Fibroblast of pulmonary artery (primary cell): Measurements from ENCODE around the gene CHTF18.

Experiments
- DNase-seq: peaks from one replicate; pipeline ENCODE4 v3.0.0-alpha.2; 2010; ENCODE audit warnings: low read depth
- H3K4me3 ChIP-seq: replicated peaks from 2 replicates; pipeline ENCODE4 v1.5.1; 2011; ENCODE audit warnings: low read depth, mild to moderate bottlenecking, control low read depth, low read length, moderate library complexity
- TF ChIP-seq, protein P1 (sequence below): IDR thresholded peaks from 2 replicates; pipeline ENCODE4 v1.5.1; 2011; ENCODE audit warnings: mild to moderate bottlenecking, control low read depth, low read length, inconsistent platforms; ENCODE audit errors: missing control alignments

CHTF18 gene

DNA sequence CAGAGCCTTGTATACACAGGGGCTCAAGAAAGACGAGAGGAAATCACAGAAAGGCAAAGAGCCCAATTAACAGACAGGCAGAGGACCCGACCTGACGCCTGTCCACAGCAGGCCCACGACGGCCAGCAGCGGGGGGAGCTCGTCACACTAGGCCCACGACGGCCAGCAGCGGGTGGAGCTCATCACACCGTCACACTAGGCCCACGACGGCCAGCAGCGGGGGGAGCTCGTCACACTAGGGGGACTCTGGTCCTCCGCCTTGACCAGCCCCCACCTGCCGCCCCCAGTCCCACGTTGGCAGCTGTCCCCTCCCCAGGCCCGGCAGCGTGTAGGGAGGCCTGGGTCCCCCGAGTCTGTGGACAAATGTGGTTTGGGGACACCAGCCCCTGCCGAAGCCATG, 35.8 kb downstream of the CHTF18 start:
- DNase-seq, result no peak
- TF ChIP-seq, protein P1, sequence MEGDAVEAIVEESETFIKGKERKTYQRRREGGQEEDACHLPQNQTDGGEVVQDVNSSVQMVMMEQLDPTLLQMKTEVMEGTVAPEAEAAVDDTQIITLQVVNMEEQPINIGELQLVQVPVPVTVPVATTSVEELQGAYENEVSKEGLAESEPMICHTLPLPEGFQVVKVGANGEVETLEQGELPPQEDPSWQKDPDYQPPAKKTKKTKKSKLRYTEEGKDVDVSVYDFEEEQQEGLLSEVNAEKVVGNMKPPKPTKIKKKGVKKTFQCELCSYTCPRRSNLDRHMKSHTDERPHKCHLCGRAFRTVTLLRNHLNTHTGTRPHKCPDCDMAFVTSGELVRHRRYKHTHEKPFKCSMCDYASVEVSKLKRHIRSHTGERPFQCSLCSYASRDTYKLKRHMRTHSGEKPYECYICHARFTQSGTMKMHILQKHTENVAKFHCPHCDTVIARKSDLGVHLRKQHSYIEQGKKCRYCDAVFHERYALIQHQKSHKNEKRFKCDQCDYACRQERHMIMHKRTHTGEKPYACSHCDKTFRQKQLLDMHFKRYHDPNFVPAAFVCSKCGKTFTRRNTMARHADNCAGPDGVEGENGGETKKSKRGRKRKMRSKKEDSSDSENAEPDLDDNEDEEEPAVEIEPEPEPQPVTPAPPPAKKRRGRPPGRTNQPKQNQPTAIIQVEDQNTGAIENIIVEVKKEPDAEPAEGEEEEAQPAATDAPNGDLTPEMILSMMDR, result no peak
- H3K4me3 ChIP-seq, result no peak overlapping the region

DNA sequence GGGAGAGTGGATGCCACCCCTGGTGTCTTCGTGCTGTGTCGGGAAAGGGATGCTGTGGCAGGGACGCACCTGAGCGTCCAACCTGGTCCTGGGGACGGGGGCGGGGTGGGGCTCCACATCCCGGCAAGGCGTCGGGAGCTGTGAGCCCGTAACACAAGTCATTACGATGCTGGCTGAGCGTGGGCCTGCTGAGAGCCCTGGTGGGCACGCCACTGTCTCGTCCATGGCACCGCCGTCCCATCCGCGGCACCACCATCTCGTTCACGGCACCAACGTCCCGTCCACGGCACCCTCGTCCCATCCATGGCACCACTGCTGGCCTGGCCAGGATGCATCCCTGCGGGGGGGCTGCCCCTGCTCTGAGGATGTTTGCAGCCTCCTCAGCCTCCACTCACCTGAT, 36.2 kb downstream of the CHTF18 start:
- no peak for DNase-seq
- TF ChIP-seq, protein P1, result no peak
- H3K4me3 ChIP-seq, result no peak overlapping the region

- no peak overlapping the region for H3K4me3 ChIP-seq
- TF ChIP-seq, protein P1, result no peak
- DNase-seq, result no peak
Measured at GRCh38 chr16:825341-826061, 37.1 kb downstream of the CHTF18 start.

DNA sequence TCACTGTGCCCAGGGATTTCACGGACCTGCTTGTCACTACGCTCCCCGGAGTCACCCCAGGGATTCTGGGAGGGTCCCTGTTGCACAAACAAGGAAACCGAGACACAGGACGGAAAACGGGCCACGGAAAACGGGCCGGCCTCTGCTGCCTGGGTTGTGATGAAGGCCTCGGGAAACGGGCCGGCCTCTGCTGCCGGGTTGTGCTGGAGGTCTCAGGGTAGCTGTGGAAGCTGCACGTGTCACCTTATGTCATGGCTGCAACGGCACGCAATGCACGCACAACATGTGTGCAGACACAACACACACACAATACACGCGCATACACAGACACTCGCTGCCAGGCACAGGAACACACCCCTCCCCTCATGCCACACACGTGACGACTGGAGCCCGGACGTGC, 39.1 kb downstream of the CHTF18 start:
- H3K4me3 ChIP-seq, result no peak overlapping the region
- no peak for DNase-seq
- TF ChIP-seq, protein P1, result no peak

- no peak for DNase-seq
- TF ChIP-seq, protein P1, result no peak
- no peak overlapping the region for H3K4me3 ChIP-seq
Measured at GRCh38 chr16:828891-829290, 40.5 kb downstream of the CHTF18 start.

GRCh38 chr16:830107-830870, 41.9 kb downstream of the CHTF18 start:
- no peak overlapping the region for H3K4me3 ChIP-seq
- no peak for DNase-seq
- TF ChIP-seq, protein P1, result no peak
